ENCODE results near the gene CBX8.

GRCh38 chr17:79748295-79749099 lies 48.4 kb downstream of the CBX8 start:
- no peak for TF ChIP-seq EP300 (IDR thresholded peaks at IDR 0.05)
- no peak for TF ChIP-seq CTCF (IDR thresholded peaks at IDR 0.05)
- TF ChIP-seq POLR2A (IDR thresholded peaks at IDR 0.05; ENCODE audit: low read depth): no peak
- TF ChIP-seq POLR2AphosphoS5 (IDR thresholded peaks at IDR 0.05): no peak
